PFSK-1 (cell line): Measurements from ENCODE around the gene SASH1.

Experiments
- FOXP2 ChIP-seq: optimal IDR thresholded peaks from 2 replicates; pipeline ENCODE3; 2011; ENCODE audit warnings: borderline replicate concordance, control low read depth, inconsistent platforms; ENCODE audit not compliant: insufficient read depth; ENCODE audit errors: extremely low read length, extremely low read depth
- POLR2AphosphoS5 ChIP-seq: IDR thresholded peaks from 2 replicates; pipeline ENCODE4 v1.6.1; 2012; ENCODE audit warnings: low read depth, mild to moderate bottlenecking, control low read depth, low read length, moderate library complexity
- REST ChIP-seq, 2 experiments: IDR thresholded peaks; 2 replicates each; pipeline versions ENCODE4 v1.6.1 to v1.8.0; 2011 to 2012; ENCODE audit warnings: low read depth in 2 of 2, low read length in 2 of 2, control low read depth in 1 of 2, inconsistent platforms in 1 of 2, mild to moderate bottlenecking in 1 of 2, moderate library complexity in 1 of 2; ENCODE audit not compliant: insufficient read depth in 1 of 2
- SIN3A ChIP-seq: IDR thresholded peaks from 2 replicates; pipeline ENCODE4 v1.6.1; 2012; ENCODE audit warnings: mild to moderate bottlenecking, low read length, moderate library complexity, borderline replicate concordance; ENCODE audit not compliant: insufficient read depth
- TAF1 ChIP-seq: IDR thresholded peaks from 2 replicates; pipeline ENCODE4 v1.6.1; 2012; ENCODE audit warnings: low read length, control low read depth, borderline replicate concordance; ENCODE audit not compliant: insufficient read depth

GRCh38 chr6:148509800-148510581, 167.4 kb downstream of the SASH1 start:
- TF ChIP-seq POLR2AphosphoS5, result no peak
- no peak for TF ChIP-seq REST (IDR thresholded peaks at IDR 0.05; ENCODE audit: insufficient read depth in 1 of 2, low read depth in 2 of 2, low read length in 2 of 2)
- TF ChIP-seq TAF1, result no peak
- TF ChIP-seq SIN3A, result no peak
- TF ChIP-seq FOXP2, result no peak
